Loucy (cell line): ENCODE data around the gene AP1G2.

ENCODE experiments used
- EZH2phosphoT487 ChIP-seq: fragments of 200-600 bp; IDR thresholded peaks from 2 replicates; pipeline ENCODE4 v1.6.1; 2018; ENCODE audit warnings: antibody characterized with exemption, mild to moderate bottlenecking, moderate library complexity, borderline replicate concordance
- TF ChIP-seq, protein P1 (sequence below): fragments of 200-600 bp; sonication (generic); conservative IDR thresholded peaks from 2 replicates; pipeline ENCODE4 v1.5.1; 2014; ENCODE audit warnings: mild to moderate bottlenecking, antibody characterized with exemption, low read length

DNA sequence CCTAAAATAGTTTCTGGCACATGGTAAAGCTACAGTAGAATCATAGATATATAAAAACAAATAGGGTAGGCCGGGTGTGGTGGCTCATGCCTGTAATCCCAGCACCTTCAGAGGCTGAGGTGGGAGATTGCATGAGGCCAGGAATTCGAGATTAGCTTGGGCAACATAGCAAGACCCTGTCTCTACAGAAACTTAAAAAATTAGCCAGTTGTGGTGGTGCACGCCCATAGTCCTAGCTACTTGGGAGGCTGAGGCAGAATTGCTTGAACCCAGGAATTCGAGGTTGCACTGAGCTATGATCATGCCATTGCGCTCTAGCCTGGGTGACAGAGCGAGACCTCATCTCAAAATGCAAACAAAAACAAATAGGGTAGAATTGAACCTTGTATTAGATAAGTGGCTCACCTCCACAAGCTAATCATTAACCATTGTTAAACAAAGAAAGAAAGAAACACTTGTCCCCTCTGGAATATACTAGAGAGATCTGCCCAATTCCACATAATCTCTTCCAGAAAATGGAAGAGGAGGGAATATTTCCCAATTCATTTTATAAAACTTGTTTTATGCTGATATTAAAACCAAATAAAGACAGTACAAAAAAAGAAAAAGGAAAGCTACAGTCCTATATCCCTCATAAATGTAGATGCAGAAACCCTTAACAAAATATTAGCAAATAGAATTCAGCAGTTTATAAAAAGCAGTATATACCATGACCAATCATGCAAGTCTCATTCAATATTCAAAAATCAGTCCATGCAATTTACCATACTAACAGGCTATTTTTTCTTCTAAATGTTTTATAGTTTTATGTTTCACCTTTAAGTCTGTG, 45.9 kb upstream of the AP1G2 start:
- TF ChIP-seq, protein P1, sequence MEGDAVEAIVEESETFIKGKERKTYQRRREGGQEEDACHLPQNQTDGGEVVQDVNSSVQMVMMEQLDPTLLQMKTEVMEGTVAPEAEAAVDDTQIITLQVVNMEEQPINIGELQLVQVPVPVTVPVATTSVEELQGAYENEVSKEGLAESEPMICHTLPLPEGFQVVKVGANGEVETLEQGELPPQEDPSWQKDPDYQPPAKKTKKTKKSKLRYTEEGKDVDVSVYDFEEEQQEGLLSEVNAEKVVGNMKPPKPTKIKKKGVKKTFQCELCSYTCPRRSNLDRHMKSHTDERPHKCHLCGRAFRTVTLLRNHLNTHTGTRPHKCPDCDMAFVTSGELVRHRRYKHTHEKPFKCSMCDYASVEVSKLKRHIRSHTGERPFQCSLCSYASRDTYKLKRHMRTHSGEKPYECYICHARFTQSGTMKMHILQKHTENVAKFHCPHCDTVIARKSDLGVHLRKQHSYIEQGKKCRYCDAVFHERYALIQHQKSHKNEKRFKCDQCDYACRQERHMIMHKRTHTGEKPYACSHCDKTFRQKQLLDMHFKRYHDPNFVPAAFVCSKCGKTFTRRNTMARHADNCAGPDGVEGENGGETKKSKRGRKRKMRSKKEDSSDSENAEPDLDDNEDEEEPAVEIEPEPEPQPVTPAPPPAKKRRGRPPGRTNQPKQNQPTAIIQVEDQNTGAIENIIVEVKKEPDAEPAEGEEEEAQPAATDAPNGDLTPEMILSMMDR, result no peak
- TF ChIP-seq EZH2phosphoT487, result no peak
